K562 (cell line): ENCODE data around the gene NCOA1. TPM values are rescaled to one million over a fixed set of nuclear protein-coding genes. Genes with fewer than 3 reads are reported as not detected.
A peak's percentile ranks its signal among the peaks of the same experiment; 100 is the strongest.

ENCODE experiments used
- BHLHE40 ChIP-seq: IDR thresholded peaks from 2 replicates; pipeline ENCODE4 v1.6.1; 2011; ENCODE audit warnings: low read length, improper control_type of control experiment
- DLX4 ChIP-seq: fragments of 250-450 bp; sonication (Bioruptor Pico); IDR thresholded peaks from 2 replicates; pipeline ENCODE4 v1.6.1; 2021; ENCODE audit warnings: mild to moderate bottlenecking
- DMBX1 ChIP-seq: fragments of 250-450 bp; sonication (Bioruptor Pico); IDR thresholded peaks from 2 replicates; pipeline ENCODE4 v1.8.0; 2022; ENCODE audit warnings: inconsistent platforms, mild to moderate bottlenecking, moderate library complexity, borderline replicate concordance
- DNMT1 ChIP-seq: fragments of 450-650 bp; IDR thresholded peaks from 2 replicates; pipeline ENCODE4 v1.6.1; 2016; ENCODE audit warnings: antibody characterized with exemption, mild to moderate bottlenecking
- EGR1 ChIP-seq: fragments of 450-650 bp; conservative IDR thresholded peaks from 2 replicates; pipeline ENCODE4 v1.6.1; 2017; ENCODE audit warnings: mild to moderate bottlenecking
- HNRNPH1 ChIP-seq: fragments of 200-400 bp; formaldehyde crosslinking; optimal IDR thresholded peaks from 2 replicates; pipeline ENCODE3; 2017; ENCODE audit warnings: low read depth, mild to moderate bottlenecking, low read length, moderate library complexity
- HSF4 ChIP-seq: fragments of 250-450 bp; sonication (Bioruptor Pico); IDR thresholded peaks from 2 replicates; pipeline ENCODE4 v2.1.2; 2022; ENCODE audit warnings: mild to moderate bottlenecking, moderate library complexity, borderline replicate concordance
- KLF6 ChIP-seq: fragments of 250-450 bp; sonication (Bioruptor Pico); IDR thresholded peaks from 2 replicates; pipeline ENCODE4 v1.4.0; 2020; ENCODE audit warnings: mild to moderate bottlenecking, moderate library complexity, borderline replicate concordance
- MAFK ChIP-seq: IDR thresholded peaks from 2 replicates; pipeline ENCODE4 v1.6.1; 2011; ENCODE audit warnings: low read length, improper control_type of control experiment
- MCM2 ChIP-seq: fragments of 450-650 bp; IDR thresholded peaks from 2 replicates; pipeline ENCODE4 v1.6.1; 2017; ENCODE audit warnings: low read depth, mild to moderate bottlenecking
- MTA3 ChIP-seq: fragments of 450-650 bp; formaldehyde crosslinking; IDR thresholded peaks from 2 replicates; pipeline ENCODE4 v1.6.1; 2017; ENCODE audit warnings: mild to moderate bottlenecking, borderline replicate concordance
- PHB2 ChIP-seq: fragments of 450-650 bp; IDR thresholded peaks from 2 replicates; pipeline ENCODE4 v1.6.1; 2017; ENCODE audit warnings: low read depth
- PKNOX1 ChIP-seq: fragments of 450-650 bp; IDR thresholded peaks from 2 replicates; pipeline ENCODE4 v1.6.1; 2016
- RB1 ChIP-seq: fragments of 450-650 bp; IDR thresholded peaks from 2 replicates; pipeline ENCODE4 v1.6.1; 2017; ENCODE audit warnings: low read depth, mild to moderate bottlenecking
- TBP ChIP-seq: optimal IDR thresholded peaks from 2 replicates; pipeline ENCODE3; 2011; ENCODE audit warnings: low read depth, low read length, improper control_type of control experiment
- ZBTB33 ChIP-seq: sonication (generic); formaldehyde crosslinking; IDR thresholded peaks from 2 replicates; pipeline ENCODE4 v1.8.1; 2023; ENCODE audit warnings: mild to moderate bottlenecking, missing genetic modification reagents
- ZBTB43 ChIP-seq: sonication (generic); formaldehyde crosslinking; IDR thresholded peaks from 2 replicates; pipeline ENCODE4 v1.8.0; 2023; ENCODE audit warnings: mild to moderate bottlenecking, missing genetic modification reagents
- ZFP91 ChIP-seq: sonication (generic); formaldehyde crosslinking; IDR thresholded peaks from 2 replicates; pipeline ENCODE4 v1.8.0; 2022; ENCODE audit warnings: mild to moderate bottlenecking, missing genetic modification reagents
- ZNF311 ChIP-seq: fragments of 250-450 bp; sonication (Bioruptor Pico); IDR thresholded peaks from 2 replicates; pipeline ENCODE4 v1.4.0; 2020; ENCODE audit warnings: mild to moderate bottlenecking, moderate library complexity
- ZNF431 ChIP-seq: sonication (generic); formaldehyde crosslinking; IDR thresholded peaks from 2 replicates; pipeline ENCODE4 v1.8.0; 2022; ENCODE audit warnings: mild to moderate bottlenecking, missing genetic modification reagents
- ZNF436 ChIP-seq: fragments of 250-450, 450-650 bp; sonication (Bioruptor Pico); formaldehyde crosslinking; IDR thresholded peaks from 2 replicates; pipeline ENCODE4 v1.7.0; 2020; ENCODE audit warnings: mild to moderate bottlenecking
- ZNF586 ChIP-seq: fragments of 450-650 bp; formaldehyde crosslinking; conservative IDR thresholded peaks from 2 replicates; pipeline ENCODE4 v1.4.0; 2020; ENCODE audit warnings: mild to moderate bottlenecking, moderate library complexity
- ZNF764 ChIP-seq: fragments of 250-450 bp; sonication (Bioruptor Pico); IDR thresholded peaks from 2 replicates; pipeline ENCODE4 v1.4.0; 2020; ENCODE audit warnings: low read depth, mild to moderate bottlenecking, moderate library complexity
- polyA plus RNA-seq, 8 experiments: library from polyadenylated mRNA; depleted of rRNA in 4 of 8; stranded (reverse) in 5 of 8; unstranded in 3 of 8; fragments of >200 nt; fragmentation: Nextera tagmentation in 2 of 8; fragmentation: Illumina TruSeq in 1 of 8; extraction: Ambion mirVana in 2 of 8; extraction: Trizol in 1 of 8; gene quantifications; 2 replicates each; pipeline versions ENCODE4 v1.2.1 to v1.2.3, GENCODE V29; 2011 to 2014; ENCODE audit warnings: inconsistent platforms in 1 of 8, missing spikeins in 1 of 8
- total RNA-seq, 7 experiments: library from RNA; depleted of rRNA in 6 of 7; stranded (reverse); fragments of >200 nt in 6 of 7; fragmentation: Illumina TruSeq in 2 of 7; extraction: Trizol in 2 of 7; gene quantifications; 2 replicates each; pipeline versions ENCODE4 v1.2.1 to v1.2.3, GENCODE V29; 2011 to 2021; ENCODE audit warnings: low replicate concordance in 1 of 7

Gene NCOA1
- total and polyA plus RNA-seq, 9 of the 15 experiments (the other 6 are each of a cell fraction or from before 2014, with no cell fraction given) = 4.9 to 25.7 (median 17.0) TPM

- TF ChIP-seq HNRNPH1 (no peak), RB1 (no peak), ZFP91 (CRISPR knock-in tag) (no peak), MAFK (peak; percentile 89), PKNOX1 (peak; percentile 25; the same call in 1 of the 2 replicates), ZNF586 (no peak), ZNF764 (CRISPR knock-in tag) (no peak), DMBX1 (CRISPR knock-in tag) (peak; percentile 70; the same call in 1 of the 2 replicates), BHLHE40 (peak; percentile 7; the same call in 1 of the 2 replicates), DNMT1 (no peak), MTA3 (peak; percentile 69), ZNF431 (CRISPR knock-in tag) (no peak), ZNF436 (CRISPR knock-in tag) (no peak), PHB2 (no peak), DLX4 (CRISPR knock-in tag) (no peak), ZNF311 (CRISPR knock-in tag) (peak; percentile 76; the same call in 1 of the 2 replicates), EGR1 (no peak), ZBTB43 (CRISPR knock-in tag) (no peak), TBP (no peak), MCM2 (no peak), HSF4 (CRISPR knock-in tag) (no peak), ZBTB33 (CRISPR knock-in tag) (no peak), KLF6 (CRISPR knock-in tag) (no peak)
Observed at GRCh38 chr2:24482251-24482971, 8.6 kb upstream of the NCOA1 start (continued).
